Measurements from ENCODE around the gene SLC5A10.
"Not testable (repeated sequence)": the region's sequence is repeated elsewhere in the genome, so short reads cannot be mapped to it uniquely, and the experiment has no call there.

Gene SLC5A10

DNA sequence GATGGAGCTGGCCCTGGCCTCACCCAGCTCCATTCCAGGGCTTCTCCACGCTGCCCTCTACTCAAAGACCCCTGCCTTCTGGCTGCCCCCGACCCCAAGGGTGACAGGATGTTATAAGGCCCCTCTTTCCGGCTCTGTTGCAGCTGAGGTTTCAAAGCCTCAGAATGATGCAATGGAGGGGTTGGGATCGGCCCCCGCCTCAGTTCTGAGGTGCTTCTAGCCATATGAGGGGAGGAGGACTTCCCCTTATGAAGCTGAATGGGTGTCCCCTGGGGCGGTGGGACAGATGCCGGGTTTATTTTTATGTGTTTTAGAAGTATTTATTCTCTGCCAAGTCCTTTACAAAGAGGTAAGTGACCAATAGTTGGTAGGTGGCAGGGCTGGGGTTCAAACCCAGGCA lies 96.9 kb downstream of the SLC5A10 start:
- not testable (repeated sequence) for H3K27ac ChIP-seq (ENCODE audit: low read length); H3K27me3 ChIP-seq (ENCODE audit: control insufficient read depth in 1 of 2, insufficient read depth in 2 of 2, low read length in 2 of 2); H3K36me3 ChIP-seq (ENCODE audit: control insufficient read depth in 2 of 2, insufficient read depth in 2 of 2, low read length in 2 of 2); H3K9ac ChIP-seq (ENCODE audit: low read length in 2 of 2); H3K4me3 ChIP-seq (ENCODE audit: low read length in 2 of 2); H3K9me3 ChIP-seq (ENCODE audit: control insufficient read depth in 2 of 2, low read length in 2 of 2); H3K4me1 ChIP-seq (ENCODE audit: control insufficient read depth, insufficient read depth, low read length)

DNA sequence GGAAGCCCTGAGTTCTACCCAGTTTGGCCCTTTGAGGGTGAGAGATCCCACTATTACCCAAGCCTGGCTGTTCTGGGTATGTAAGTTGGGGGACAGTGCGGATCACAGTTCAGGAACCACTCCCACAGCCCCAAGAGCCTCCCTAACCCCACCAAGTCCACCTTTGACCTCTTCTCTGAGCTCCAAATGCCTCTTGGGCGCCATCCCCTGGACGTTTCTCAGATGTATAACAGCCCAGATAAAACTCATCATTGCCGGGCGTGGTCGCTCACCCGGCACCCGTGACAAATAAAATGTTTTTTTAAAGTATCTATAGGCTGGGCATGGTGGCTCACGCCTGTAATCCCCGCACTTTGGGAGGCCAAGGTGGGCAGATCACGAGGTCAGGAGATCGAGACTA lies 103.5 kb downstream of the SLC5A10 start:
- not testable (repeated sequence) for H3K4me1 ChIP-seq (ENCODE audit: control insufficient read depth, insufficient read depth, low read length); H3K4me3 ChIP-seq (ENCODE audit: low read length in 2 of 2); H3K9me3 ChIP-seq (ENCODE audit: control insufficient read depth in 2 of 2, low read length in 2 of 2); H3K36me3 ChIP-seq (ENCODE audit: control insufficient read depth in 2 of 2, insufficient read depth in 2 of 2, low read length in 2 of 2); H3K27ac ChIP-seq (ENCODE audit: low read length); H3K9ac ChIP-seq (ENCODE audit: low read length in 2 of 2); H3K27me3 ChIP-seq (ENCODE audit: control insufficient read depth in 1 of 2, insufficient read depth in 2 of 2, low read length in 2 of 2)

DNA sequence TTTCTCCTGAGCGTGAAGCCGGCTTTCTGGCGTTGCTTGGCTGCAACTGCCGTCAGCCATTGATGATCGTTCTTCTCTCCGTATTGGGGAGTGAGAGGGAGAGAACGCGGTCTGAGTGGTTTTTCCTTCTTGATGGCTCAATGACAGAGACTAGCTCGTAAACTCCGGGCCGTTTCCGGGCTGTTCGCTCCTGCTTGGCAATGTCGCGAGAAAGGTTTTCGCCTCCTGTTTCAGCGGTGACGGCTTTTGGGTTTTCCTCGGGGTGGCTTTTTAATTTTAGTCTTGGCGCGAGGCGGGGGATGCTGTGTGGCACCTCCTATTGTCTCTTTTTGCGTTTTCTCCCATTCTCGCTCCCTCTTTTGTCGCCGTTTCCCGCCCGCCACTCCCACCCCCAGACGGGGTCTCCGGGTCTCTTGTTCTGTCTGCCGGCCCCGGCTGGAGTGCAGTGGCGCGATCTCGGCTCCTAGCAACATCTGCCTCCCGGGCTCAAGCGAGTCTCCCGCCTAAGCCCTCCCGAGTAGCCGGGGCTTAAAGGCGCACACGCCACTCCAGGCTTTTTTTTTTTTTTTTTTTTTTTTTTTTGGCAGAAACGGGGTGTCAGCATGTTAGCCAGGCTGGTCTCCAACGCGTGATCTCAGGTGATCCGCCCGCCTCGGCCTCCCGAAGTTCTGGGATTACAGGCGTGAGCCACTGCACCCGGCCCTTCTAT lies 110.2 kb downstream of the SLC5A10 start:
- not testable (repeated sequence) for H3K27ac ChIP-seq (ENCODE audit: low read length); H3K36me3 ChIP-seq (ENCODE audit: control insufficient read depth in 2 of 2, insufficient read depth in 2 of 2, low read length in 2 of 2); H3K9ac ChIP-seq (ENCODE audit: low read length in 2 of 2); H3K4me3 ChIP-seq (ENCODE audit: low read length in 2 of 2); H3K9me3 ChIP-seq (ENCODE audit: control insufficient read depth in 2 of 2, low read length in 2 of 2); H3K27me3 ChIP-seq (ENCODE audit: control insufficient read depth in 1 of 2, insufficient read depth in 2 of 2, low read length in 2 of 2); H3K4me1 ChIP-seq (ENCODE audit: control insufficient read depth, insufficient read depth, low read length)

DNA sequence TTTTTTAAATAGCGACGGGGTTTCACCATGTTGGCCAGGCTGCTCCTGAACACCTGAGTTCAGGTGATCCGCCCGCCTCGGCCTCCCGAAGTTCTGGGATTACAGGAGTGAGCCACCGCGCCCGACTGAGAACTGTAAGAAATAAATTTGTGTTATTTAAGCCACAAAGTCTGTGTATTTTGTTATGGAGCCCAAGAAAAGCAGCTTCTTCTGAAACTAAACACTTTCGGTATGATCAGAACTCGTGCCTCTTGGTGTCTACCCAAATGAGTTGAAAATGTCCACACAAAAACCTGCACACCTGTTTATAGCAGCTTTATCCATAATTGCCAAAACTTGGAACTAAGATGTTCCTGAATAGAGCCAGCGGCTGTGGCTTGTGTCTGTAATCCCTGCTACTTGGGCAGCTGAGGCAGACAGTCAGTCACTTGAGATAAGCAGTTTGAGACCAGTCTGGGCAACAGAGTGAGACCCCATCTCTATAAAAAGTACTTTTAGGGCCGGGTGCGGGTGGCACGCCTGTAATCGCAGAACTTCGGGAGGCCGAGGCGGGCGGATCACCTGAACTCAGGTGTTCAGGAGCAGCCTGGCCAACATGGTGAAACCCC lies 110.9 kb downstream of the SLC5A10 start:
- H3K4me3 ChIP-seq (ENCODE audit: low read length in 2 of 2); H3K27ac ChIP-seq (ENCODE audit: low read length); H3K36me3 ChIP-seq (ENCODE audit: control insufficient read depth in 2 of 2, insufficient read depth in 2 of 2, low read length in 2 of 2); H3K27me3 ChIP-seq (ENCODE audit: control insufficient read depth in 1 of 2, insufficient read depth in 2 of 2, low read length in 2 of 2); H3K4me1 ChIP-seq (ENCODE audit: control insufficient read depth, insufficient read depth, low read length); H3K9ac ChIP-seq (ENCODE audit: low read length in 2 of 2); H3K9me3 ChIP-seq (ENCODE audit: control insufficient read depth in 2 of 2, low read length in 2 of 2): not testable (repeated sequence)

DNA sequence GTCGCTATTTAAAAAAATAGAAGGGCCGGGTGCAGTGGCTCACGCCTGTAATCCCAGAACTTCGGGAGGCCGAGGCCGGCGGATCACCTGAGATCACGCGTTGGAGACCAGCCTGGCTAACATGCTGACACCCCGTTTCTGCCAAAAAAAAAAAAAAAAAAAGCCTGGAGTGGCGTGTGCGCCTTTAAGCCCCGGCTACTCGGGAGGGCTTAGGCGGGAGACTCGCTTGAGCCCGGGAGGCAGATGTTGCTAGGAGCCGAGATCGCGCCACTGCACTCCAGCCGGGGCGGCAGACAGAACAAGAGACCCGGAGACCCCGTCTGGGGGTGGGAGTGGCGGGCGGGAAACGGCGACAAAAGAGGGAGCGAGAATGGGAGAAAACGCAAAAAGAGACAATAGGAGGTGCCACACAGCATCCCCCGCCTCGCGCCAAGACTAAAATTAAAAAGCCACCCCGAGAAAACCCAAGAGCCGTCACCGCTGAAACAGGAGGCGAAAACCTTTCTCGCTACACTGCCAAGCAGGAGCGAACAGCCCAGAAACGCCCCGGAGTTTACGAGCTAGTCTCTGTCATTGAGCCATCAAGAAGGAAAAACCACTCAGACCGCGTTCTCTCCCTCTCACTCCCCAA lies 111.5 kb downstream of the SLC5A10 start:
- H3K36me3 ChIP-seq (ENCODE audit: control insufficient read depth in 2 of 2, insufficient read depth in 2 of 2, low read length in 2 of 2); H3K4me1 ChIP-seq (ENCODE audit: control insufficient read depth, insufficient read depth, low read length); H3K9me3 ChIP-seq (ENCODE audit: control insufficient read depth in 2 of 2, low read length in 2 of 2); H3K4me3 ChIP-seq (ENCODE audit: low read length in 2 of 2); H3K9ac ChIP-seq (ENCODE audit: low read length in 2 of 2); H3K27me3 ChIP-seq (ENCODE audit: control insufficient read depth in 1 of 2, insufficient read depth in 2 of 2, low read length in 2 of 2); H3K27ac ChIP-seq (ENCODE audit: low read length): not testable (repeated sequence)

DNA sequence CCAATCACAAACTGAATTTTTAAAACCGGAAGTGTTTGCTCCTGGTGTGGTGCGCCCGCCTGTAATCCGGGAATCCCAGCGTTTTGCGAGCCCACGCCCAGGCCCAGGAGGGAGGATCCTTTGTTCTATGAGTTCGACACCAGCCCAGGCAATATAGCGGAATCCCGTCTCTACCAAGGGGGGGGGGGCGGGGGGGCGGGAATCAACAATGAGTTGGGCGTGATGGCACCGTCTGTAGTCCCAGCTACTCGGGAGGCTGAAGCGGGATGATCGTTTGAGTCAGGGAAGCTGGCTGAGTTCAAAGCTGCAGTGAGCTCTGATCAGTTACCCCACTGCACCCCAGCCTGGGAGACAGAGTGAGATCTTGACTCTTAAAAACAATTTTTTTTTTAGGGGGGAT lies 112.4 kb downstream of the SLC5A10 start:
- H3K27me3 ChIP-seq (ENCODE audit: control insufficient read depth in 1 of 2, insufficient read depth in 2 of 2, low read length in 2 of 2); H3K9ac ChIP-seq (ENCODE audit: low read length in 2 of 2); H3K4me1 ChIP-seq (ENCODE audit: control insufficient read depth, insufficient read depth, low read length); H3K4me3 ChIP-seq (ENCODE audit: low read length in 2 of 2); H3K36me3 ChIP-seq (ENCODE audit: control insufficient read depth in 2 of 2, insufficient read depth in 2 of 2, low read length in 2 of 2); H3K9me3 ChIP-seq (ENCODE audit: control insufficient read depth in 2 of 2, low read length in 2 of 2); H3K27ac ChIP-seq (ENCODE audit: low read length): not testable (repeated sequence)

DNA sequence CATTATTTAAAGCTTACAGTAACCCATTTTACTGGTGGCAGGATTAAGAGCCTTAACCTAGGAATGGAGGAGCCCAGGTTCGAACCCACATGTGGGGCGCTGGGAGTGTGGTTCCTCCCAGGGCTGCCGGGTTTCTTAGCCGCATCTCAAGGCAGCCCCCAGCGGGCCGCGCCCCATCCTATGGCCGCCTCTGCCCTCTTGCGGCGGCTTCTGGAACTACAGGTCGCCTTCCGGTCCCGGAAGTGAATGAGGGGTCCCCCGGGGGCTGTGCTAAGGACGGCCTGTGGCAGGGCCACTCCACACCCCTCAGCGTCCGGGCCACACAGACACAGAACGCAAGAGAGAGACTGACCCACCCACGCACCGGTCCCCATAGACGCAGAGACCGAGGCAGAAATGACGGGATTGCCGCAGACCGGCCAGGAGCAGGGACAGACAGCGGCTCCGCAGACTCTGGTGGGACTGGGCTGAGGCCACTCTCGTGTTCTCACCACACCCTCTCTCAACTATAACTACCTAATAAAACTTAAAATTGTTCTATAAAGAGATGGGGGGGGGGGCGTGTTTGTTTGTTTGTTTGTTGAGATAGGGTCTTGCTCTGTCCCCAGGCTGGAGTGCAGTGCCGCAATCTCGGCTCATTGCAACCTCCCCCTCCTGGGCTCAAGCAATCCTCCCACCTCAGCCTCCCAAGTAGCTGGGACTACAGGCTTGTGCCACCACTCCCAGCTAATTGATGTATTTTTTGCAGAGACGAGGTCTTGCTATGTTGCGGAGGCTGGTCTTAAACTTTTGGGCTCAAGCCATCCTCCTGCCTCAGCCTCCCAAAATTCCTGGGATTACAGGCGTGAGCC lies 118.6 kb downstream of the SLC5A10 start:
- H3K27me3 ChIP-seq (ENCODE audit: control insufficient read depth in 1 of 2, insufficient read depth in 2 of 2, low read length in 2 of 2); H3K4me3 ChIP-seq (ENCODE audit: low read length in 2 of 2); H3K36me3 ChIP-seq (ENCODE audit: control insufficient read depth in 2 of 2, insufficient read depth in 2 of 2, low read length in 2 of 2); H3K9ac ChIP-seq (ENCODE audit: low read length in 2 of 2); H3K27ac ChIP-seq (ENCODE audit: low read length); H3K9me3 ChIP-seq (ENCODE audit: control insufficient read depth in 2 of 2, low read length in 2 of 2); H3K4me1 ChIP-seq (ENCODE audit: control insufficient read depth, insufficient read depth, low read length): not testable (repeated sequence)

Measured in stomach smooth muscle (tissue), 2 donors.